ENCODE measurements around the gene USP7. TPM values are rescaled to one million over a fixed set of nuclear protein-coding genes. Genes with fewer than 3 reads are reported as not detected.

The USP7 gene
- polyA plus RNA-seq, 1 of the 3 experiments (the other 2 are of a cell fraction) = 8.6 TPM

- Histone ChIP-seq H2AFZ (ENCODE audit: low read depth) (no peak overlapping the region), H3K36me3 (replicated peaks in 1 of 2; ENCODE audit: control insufficient read depth in 1 of 2, insufficient read depth in 2 of 2, low read length in 1 of 2) (peaks cover 21 to 35% of the 10 kb centered on the region in 2 experiments), H3K9ac (no peak overlapping the region), H3F3A (replicated peaks; ENCODE audit: insufficient read depth) (no peaks in the 10 kb centered on the region), H3K27me3 (ENCODE audit: insufficient read depth) (no peaks in the 10 kb centered on the region), H4K20me1 (ENCODE audit: insufficient read depth) (peaks cover 100% of the 10 kb centered on the region), H3K79me2 (ENCODE audit: insufficient read depth) (peaks cover 100% of the 10 kb centered on the region), H3K4me1 (ENCODE audit: control insufficient read depth in 1 of 2, insufficient read depth in 2 of 2, low read depth in 1 of 2, low read length in 1 of 2) (no peaks in the 10 kb centered on the region; a peak in 1 of 4 replicates), H3K4me3 (ENCODE audit: low read depth in 2 of 2, low read length in 1 of 2) (no peak overlapping the region), H3K9me3 (no peaks in the 10 kb centered on the region), H3K27ac (ENCODE audit: low read depth in 2 of 2, low read length in 1 of 2) (no peak overlapping the region), H3K4me2 (no peak overlapping the region), H3K9me2 (no peaks in the 10 kb centered on the region)
- CTCF ChIA-PET = interaction anchor here (0.6 to 1.4 kb wide), 4 partner anchors 8 to 80 kb away, joined by 3 to 5 read pairs (median 4); no protein-coding TSS in a partner anchor
- POLR2A ChIA-PET = no interaction called here
- TF ChIP-seq NRF1 (IDR thresholded peaks at IDR 0.05; ENCODE audit: low read depth, low read length) (no peak), RFX5 (IDR thresholded peaks at IDR 0.05; ENCODE audit: low read length) (no peak), NFIC (IDR thresholded peaks at IDR 0.05; ENCODE audit: borderline replicate concordance) (no peak), RCOR1 (IDR thresholded peaks at IDR 0.05; ENCODE audit: low read length) (no peak), PBX3 (IDR thresholded peaks at IDR 0.05) (no peak), TCF12 (IDR thresholded peaks at IDR 0.05) (no peak), ELF1 (IDR thresholded peaks at IDR 0.05) (no peak), RXRA (IDR thresholded peaks at IDR 0.05; ENCODE audit: borderline replicate concordance, low read depth) (no peak), GATA2 (CRISPR knock-in tag; IDR thresholded peaks at IDR 0.05) (no peak), TAF1 (IDR thresholded peaks at IDR 0.05; ENCODE audit: borderline replicate concordance, low read depth, low read length) (no peak)
- TF ChIP-seq, protein P1, sequence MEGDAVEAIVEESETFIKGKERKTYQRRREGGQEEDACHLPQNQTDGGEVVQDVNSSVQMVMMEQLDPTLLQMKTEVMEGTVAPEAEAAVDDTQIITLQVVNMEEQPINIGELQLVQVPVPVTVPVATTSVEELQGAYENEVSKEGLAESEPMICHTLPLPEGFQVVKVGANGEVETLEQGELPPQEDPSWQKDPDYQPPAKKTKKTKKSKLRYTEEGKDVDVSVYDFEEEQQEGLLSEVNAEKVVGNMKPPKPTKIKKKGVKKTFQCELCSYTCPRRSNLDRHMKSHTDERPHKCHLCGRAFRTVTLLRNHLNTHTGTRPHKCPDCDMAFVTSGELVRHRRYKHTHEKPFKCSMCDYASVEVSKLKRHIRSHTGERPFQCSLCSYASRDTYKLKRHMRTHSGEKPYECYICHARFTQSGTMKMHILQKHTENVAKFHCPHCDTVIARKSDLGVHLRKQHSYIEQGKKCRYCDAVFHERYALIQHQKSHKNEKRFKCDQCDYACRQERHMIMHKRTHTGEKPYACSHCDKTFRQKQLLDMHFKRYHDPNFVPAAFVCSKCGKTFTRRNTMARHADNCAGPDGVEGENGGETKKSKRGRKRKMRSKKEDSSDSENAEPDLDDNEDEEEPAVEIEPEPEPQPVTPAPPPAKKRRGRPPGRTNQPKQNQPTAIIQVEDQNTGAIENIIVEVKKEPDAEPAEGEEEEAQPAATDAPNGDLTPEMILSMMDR (IDR thresholded peaks at IDR 0.05) = no peak
- WGBS (ENCODE audit: low lambda C conversion rate) = 97% methylated on average over 10 of the region's 10 CpGs
- no peak for DNase-seq
Measured at GRCh38 chr16:8928467-8928957, 35.2 kb downstream of the USP7 start.

GRCh38 chr16:8926827-8927226, 36.9 kb downstream of the USP7 start:
- Histone ChIP-seq H4K20me1 (ENCODE audit: insufficient read depth) (peaks cover 95% of the 10 kb centered on the region), H3K27ac (ENCODE audit: low read depth in 2 of 2, low read length in 1 of 2) (no peak overlapping the region), H3K9me3 (no peaks in the 10 kb centered on the region), H3K79me2 (ENCODE audit: insufficient read depth) (peaks cover 87% of the 10 kb centered on the region), H3K4me1 (ENCODE audit: control insufficient read depth in 1 of 2, insufficient read depth in 2 of 2, low read depth in 1 of 2, low read length in 1 of 2) (no peaks in the 10 kb centered on the region; a peak in 1 of 4 replicates), H3K4me3 (ENCODE audit: low read depth in 2 of 2, low read length in 1 of 2) (no peak overlapping the region), H3K36me3 (replicated peaks in 1 of 2; ENCODE audit: control insufficient read depth in 1 of 2, insufficient read depth in 2 of 2, low read length in 1 of 2) (peaks cover 22 to 46% of the 10 kb centered on the region in 2 experiments), H3K4me2 (no peak overlapping the region), H2AFZ (ENCODE audit: low read depth) (no peak overlapping the region), H3K27me3 (ENCODE audit: insufficient read depth) (no peaks in the 10 kb centered on the region), H3K9ac (no peak overlapping the region), H3F3A (replicated peaks; ENCODE audit: insufficient read depth) (no peaks in the 10 kb centered on the region), H3K9me2 (no peaks in the 10 kb centered on the region)
- 97% methylated on average over 11 of the region's 11 CpGs for WGBS (ENCODE audit: low lambda C conversion rate)
- no peak for TF ChIP-seq RXRA (IDR thresholded peaks at IDR 0.05; ENCODE audit: borderline replicate concordance, low read depth)
- TF ChIP-seq RAD21 (IDR thresholded peaks at IDR 0.05; ENCODE audit: low read length) = no peak
- TF ChIP-seq RCOR1 (IDR thresholded peaks at IDR 0.05; ENCODE audit: low read length) = no peak
- no peak for TF ChIP-seq TEAD4 (IDR thresholded peaks at IDR 0.05; ENCODE audit: borderline replicate concordance, insufficient read depth)
- TF ChIP-seq, protein P2, sequence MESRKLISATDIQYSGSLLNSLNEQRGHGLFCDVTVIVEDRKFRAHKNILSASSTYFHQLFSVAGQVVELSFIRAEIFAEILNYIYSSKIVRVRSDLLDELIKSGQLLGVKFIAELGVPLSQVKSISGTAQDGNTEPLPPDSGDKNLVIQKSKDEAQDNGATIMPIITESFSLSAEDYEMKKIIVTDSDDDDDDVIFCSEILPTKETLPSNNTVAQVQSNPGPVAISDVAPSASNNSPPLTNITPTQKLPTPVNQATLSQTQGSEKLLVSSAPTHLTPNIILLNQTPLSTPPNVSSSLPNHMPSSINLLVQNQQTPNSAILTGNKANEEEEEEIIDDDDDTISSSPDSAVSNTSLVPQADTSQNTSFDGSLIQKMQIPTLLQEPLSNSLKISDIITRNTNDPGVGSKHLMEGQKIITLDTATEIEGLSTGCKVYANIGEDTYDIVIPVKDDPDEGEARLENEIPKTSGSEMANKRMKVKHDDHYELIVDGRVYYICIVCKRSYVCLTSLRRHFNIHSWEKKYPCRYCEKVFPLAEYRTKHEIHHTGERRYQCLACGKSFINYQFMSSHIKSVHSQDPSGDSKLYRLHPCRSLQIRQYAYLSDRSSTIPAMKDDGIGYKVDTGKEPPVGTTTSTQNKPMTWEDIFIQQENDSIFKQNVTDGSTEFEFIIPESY (IDR thresholded peaks at IDR 0.05; ENCODE audit: borderline replicate concordance, low read depth) = no peak
- no peak for TF ChIP-seq JUND (IDR thresholded peaks at IDR 0.05)
- no peak for TF ChIP-seq YY1 (IDR thresholded peaks at IDR 0.05; ENCODE audit: low read depth)
- DNase-seq = no peak
- ChIA-PET POLR2A (no interaction called here), CTCF (no interaction called here)
